HG02885 (cell line): ENCODE results near the gene NUMB.

Experiments
- ATAC-seq: cut with Tn5 transposase; IDR thresholded peaks from one replicate; pipeline ENCODE4 v1.9.1; 2021; ENCODE audit warnings: mild to moderate bottlenecking; ENCODE audit not compliant: unreplicated experiment, poor library complexity

Gene NUMB

DNA sequence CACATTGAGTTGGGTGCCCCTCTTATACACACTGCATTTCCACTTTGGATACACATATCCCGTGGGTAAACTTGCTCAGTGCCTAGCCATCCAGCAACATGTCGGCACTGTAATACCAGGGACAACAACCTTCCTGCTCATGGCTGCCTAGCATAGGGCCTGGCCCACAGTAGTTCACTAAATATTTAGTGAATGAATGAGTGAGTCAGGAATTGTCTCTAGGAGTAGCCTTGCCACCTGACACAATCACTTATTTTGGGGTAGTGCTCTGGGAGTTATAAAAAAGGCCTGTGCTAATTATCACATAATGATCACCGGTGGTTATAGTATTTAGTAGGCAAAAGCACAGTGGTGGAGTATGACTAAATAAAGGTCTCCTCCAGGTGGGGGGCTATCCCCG, 8.5 kb upstream of the NUMB start:
- no peak for ATAC-seq

DNA sequence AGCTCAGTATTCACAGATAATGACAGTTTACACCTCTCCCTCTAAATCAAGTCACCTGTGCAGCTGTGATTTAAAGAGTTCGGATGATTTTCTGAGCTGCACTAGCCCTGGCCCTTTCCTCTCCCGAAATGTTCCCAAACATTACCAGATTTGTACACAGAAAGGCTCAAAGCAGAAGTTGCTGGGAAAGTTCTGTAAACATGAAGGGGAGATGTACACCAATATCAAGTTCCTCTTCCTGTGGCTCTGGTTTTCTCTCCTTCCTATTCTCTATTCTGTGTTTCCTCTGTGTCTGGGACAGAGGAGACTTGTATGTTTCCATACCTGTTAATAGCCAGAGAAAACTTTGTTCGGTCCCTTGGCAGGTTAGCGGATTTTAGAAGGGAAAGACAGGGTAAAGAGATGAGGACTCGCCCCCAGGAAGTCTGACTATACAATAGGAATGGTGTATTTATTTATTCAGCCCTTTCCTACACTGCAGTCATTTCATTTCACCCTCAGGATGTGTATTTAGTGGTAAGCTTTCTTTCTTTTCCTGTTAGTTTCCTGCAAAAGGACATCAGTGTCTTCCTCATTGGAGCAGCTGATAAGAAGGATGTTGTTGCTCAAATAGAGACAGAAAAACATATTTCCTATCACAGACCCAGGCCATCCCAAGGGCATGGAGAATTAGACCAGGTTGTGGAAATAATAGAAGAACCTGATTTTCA, 7.6 kb upstream of the NUMB start:
- ATAC-seq, result no peak

DNA sequence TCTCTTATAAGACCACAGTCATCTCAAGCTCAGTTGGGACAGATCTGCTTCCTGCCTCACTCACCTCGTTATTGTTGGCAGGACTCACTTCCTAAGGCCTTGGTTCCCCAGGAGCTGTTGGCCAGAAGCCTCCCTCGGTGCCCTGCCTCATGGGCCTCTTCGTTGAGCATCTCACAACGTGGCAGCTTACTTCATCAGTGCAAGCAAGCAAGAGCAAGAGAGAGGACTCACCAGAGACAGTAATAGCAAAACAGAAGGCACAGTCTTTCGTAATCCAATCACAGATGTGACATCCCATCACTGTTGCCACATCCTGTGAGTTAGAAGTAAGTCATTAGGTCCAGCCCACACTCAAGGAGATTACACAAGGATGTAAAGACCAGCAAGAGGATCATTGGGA, 5.1 kb upstream of the NUMB start:
- ATAC-seq, result no peak

DNA sequence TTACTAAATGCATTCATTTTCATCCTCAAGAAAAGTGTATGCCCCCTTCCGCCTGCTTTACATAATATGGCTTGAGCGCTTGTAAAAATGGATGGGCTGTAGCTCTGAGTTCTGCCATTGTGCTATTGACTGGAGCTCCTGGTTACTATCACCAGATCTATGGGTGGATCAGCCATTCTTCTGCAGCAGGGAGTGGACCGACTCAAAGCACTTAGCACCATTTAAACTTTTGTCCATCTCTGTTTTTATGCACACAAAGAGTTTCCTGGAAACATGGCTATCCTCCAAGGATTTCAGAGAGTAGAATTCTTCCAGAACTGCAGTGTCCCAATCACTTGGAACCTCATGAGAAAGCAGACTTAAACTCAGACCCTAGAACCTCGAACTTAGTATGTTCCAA, 4.5 kb upstream of the NUMB start:
- ATAC-seq, result no peak

DNA sequence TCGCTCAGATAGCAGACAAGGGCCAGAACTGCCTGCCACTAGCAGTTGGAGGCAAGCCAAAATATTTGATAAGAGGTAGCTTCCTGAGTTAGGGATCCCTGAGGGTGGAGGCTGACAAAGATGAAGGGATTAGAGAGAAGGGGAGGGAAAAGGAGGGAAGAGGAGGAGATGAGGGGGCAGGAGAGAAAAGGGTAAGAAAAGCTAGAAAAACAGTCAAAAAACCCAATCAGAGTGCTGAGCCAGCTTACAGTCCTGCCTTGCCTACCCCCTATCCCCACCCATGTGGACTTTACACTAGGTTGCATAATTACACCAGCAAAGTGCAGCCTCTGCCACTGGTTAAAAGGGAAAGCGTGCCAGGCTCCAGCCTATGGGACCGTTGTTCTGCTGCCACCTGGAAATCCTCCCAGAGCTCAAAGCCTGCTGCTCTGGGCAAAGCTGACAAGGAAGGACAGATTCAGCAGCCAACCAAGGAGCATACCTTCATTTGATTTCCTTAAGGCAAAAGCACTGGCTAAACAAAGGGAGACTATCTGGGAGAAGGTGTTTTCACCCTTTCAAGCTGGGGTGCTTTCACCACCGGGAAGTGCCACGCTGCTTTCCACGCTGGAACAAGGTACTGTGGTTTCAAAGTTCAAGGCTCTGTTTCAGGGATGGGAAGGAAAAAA, 3.8 kb upstream of the NUMB start:
- ATAC-seq, result no peak

DNA sequence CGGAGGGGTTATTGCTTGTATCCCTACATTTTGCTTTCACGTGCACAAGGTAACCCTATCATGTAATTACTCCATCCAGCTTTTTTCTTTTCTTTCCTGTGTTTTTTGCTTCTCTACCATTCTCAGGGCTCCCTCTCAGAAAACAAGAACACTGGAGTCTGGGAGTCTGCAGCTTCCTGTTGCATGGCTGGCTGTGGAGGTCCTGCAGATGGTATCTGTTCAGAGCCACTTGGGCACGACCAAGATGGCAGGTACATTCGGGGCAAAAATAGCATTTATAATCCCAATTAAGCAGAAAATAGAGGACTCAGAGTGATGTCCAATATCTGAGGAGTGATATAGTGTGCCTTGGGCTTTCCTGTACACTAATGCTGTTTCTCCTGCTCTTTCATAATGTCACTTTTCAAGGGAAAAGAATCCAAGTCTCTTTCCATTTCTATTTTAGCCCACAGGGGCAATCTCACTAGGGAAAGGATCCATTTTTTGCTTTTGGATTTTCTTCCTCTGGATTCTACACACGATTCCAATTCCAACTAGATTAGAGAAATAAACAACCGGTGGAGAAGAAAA, 3.2 kb upstream of the NUMB start:
- no peak for ATAC-seq

DNA sequence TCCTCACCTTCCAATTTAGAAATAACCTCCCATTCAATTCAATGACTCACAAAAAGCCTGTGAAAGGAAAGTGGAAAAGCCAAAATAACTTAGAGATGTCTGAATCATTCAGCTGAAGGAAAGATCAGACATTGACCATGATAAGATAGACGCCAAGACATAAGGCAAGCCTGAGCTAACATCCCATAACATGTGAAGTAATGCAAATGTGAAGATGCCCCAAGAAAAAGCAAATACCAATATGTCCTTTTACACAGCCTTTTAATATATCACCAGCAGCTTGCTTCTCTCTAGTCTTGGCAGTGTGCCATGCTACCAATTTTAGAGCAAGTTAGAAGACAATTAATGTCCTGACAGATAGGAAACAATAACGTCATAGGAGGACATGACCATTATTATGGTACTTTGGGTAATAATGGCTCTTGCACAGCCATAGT, 2.4 kb upstream of the NUMB start:
- ATAC-seq, result no peak

DNA sequence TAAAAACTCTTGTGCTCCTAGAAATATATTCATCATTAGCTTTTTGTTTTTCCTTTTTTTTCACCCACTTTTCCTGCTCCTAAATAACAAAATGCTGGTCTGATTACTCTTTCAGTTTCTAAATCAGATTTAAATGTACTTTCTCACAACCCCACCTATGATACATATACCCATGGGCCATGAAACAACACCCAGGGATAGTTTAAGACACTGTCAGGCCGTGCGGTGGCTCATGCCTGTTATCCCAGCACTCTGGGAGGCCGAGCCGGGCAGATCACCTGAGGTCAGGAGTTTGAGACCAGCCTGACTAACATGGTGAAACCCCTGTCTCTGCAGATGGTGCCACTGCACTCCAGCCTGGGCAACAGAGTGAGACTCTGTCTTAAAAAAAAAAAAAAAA, 1.6 kb upstream of the NUMB start:
- no peak for ATAC-seq

DNA sequence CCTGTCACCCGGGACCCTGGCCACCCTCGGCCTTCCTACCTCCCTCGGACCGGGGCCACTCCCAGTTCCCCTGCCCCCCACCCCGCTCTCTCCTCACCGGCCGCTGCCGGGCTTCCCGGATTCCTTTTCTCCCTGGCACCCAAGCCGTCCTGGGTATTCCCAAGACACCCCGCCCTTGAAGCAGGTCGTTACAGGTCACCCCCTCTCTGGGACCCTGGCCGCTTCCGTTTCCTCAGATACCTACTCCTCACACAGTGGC, 493 bp downstream of the NUMB start:
- ATAC-seq, result no peak

DNA sequence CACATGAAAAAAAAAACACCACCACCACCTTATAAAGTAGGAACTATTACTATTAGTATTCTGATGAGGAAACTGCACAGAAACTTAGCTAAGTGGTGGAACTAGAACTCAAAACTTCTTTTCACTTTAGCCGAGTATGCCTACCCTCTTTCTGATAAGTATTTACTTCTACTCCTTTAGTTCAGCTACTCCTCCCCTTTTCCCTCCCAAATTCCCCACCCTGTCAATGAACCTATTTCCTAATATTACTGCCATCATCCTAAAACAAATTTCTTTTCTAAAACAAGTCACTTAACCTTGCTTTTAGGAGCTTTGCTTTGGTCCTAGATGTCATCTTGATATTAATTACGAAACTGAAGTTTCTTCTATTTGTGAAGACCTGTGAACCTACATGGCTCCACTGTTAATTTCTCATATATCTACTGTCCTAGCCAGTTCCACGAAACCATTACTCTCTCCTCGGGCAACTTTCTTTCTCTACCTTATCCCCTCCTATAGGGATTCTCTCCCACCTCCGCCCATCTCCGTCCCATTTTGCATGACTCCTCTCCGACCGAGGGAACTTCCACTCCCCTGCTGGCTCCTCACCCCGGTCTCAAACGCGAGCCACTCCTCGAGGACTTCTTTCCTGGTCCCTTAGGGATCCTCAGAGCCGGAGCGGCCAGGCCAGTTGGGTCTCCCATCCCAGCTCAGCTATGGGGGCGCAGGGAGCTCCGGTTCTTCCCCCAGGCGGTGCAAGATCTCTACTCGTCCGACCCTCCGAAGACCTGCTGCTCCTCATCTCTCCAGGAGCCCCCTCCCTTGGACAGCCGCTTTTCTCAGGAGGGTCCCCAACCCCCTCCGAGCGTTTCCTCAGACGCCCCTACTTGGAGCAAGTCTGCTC, 1.1 kb downstream of the NUMB start:
- ATAC-seq, result no peak

DNA sequence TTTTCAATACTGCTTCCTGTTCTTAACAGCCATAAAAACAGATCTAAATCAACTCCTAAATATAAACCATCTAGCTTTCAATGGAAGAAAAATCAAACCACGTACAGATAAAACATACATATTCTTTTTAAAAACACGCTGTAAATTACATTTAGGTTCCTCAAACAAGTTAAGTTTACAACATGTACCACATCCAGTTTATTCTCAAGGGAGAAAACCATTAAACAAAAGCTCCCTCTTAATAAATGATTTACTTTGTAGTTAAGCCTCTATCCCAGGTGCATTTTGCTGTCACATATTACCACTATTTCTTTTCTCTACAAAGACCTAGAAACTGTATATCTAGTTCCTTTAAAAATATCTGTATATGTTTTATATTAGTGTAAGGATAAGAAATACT, 3.1 kb downstream of the NUMB start:
- ATAC-seq, result no peak

DNA sequence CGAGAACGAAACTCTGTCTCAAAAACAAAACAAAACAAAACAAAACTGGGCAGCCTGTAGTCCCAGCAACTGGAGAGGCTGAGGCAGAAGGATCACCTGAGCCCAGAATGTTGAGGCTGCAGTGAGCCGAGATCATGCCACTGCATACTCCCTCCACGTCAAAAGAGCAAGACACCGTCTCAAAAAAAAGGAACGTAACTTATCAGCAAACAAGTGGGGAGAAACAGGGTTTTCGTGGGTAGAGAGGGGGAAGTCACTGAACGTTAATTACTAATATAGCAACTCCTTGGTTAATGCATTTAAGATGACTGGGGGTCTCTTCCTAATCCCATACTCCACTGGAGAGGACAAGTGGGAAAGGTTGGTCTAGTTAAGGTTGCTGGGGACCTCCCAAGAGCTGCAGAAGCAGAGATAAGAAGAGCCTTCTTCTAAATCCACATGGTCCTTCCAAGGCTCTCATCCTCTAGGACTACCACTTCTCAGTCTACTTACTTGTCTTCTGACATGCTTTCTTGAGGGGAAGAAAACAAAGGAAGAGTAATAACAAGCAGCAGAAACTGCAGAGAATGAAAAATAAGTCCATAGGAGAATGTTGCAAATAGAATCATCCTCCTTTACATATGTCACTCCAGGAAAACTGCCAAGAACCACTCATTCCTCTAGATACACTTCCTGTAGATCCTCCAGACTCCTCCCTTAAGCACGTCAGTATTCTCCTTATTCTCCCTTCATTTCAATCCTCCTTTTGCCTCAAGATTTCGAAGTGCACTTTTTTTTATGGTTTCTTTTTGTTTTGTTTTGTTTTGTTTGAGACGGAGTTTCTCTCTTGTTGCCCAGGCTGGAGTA, 5.8 kb downstream of the NUMB start:
- no peak for ATAC-seq

DNA sequence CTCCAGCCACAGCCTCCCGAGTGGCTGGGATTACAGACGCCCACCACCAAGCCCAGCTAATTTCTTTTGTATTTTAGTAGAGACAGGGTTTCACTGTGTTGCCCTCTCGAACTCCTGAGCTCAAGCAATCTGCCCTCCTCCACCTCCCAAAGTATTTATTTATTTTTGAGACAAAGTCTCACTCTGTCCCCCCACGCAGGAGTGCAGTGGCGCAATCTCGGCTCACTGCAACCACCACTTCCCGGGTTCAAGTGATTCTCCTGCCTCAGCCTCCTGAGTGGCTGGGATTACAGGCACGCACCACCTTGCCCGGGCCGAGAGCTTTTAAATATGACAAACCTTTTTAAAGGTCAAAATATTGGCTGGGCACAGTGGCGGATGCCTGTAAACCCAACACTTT, 14.6 kb downstream of the NUMB start:
- no peak for ATAC-seq

DNA sequence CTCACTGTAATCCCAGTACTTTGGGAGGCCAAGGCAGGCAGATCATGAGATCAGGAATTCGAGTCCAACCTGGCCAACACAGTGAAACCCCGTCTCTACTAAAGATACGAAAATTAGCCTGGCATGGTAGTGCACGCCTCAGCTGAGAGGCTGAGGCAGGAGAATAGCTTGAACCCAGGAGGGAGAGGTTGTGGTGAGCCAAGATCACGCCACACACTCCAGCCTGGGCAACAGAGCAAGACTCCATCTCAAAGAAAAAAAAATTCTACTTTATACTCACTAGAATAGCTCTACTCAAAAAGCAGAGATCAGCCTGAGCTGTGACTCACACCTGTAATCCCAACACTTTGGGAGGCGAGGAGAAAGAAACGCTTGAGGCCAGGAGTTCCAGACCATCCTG, 17.1 kb downstream of the NUMB start:
- no peak for ATAC-seq

DNA sequence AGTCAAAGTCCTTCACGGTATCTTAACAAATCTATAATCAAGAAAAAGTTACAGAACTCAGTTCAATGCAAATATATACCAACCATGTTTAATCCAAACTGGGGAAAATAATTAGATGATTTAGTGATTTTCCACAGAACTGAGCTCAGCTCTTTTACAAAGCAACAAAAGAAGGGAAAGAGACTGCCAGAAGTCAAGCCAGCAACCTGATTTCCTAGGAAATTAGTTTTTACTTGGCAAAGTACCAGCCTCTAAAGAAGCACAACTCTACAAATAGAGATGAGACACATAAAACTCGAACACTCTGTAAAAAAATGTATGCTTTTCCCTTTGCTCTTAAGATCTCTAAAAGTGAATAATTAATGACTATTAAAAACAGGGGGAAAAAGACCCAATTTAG, 19.4 kb downstream of the NUMB start:
- ATAC-seq, result no peak

DNA sequence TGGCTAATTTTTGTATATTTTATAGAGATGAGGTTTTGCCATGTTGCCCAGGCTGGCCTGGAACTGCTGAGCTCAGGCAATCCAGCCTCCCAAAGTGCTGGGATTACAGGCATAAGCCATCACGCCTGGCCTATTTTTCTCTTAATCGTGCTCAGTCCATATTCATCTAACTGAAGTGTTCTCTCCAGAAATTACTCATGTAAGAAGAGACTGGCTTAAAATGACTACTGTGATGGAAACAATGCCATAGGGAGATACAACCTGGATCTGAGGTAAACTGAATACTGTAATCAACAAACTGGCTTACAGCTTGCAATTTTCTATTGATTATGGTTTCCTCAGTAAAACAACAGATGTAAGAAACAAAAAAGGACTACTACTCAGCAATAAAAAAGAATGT, 21.1 kb downstream of the NUMB start:
- no peak for ATAC-seq

DNA sequence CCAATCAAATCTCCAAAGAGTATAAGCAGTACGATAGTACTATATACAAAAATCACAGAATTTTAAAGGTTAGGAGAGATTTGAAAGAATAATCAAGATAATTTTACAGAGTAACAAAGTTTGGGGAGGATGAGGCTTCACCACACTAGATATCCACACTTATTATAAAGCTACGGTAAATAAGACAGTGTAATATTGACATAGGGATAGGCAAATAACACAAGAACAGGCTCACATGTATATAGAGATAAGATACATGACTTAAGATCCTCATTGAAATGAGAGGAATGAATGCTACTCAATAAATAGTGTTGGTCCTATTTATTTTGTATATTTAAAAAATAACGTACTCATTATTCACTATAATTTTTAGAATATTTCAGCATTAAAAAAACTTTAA, 26.2 kb downstream of the NUMB start:
- ATAC-seq, result no peak

DNA sequence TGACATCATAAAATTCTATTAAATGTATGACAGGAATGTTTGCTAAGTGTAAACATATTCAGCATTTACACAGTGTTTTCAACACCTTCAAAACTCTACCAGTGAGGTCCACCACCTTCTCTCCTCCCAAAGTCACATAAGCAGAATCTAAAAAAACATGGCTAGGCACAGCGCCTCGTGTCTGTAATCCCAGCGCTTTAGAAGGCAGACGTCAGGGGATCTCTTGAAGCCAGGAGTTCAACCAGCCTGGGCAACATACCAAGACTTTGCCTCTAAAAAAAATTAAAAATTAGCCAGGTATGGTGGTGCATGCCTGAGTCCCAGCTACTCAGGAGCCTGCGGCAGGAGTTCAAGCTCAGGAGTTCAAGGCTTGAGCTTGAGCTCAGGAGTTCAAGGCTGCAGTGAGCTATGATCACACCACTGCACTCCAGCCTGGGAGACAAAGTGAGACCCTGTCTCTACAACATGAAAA, 30.0 kb downstream of the NUMB start:
- no peak for ATAC-seq

DNA sequence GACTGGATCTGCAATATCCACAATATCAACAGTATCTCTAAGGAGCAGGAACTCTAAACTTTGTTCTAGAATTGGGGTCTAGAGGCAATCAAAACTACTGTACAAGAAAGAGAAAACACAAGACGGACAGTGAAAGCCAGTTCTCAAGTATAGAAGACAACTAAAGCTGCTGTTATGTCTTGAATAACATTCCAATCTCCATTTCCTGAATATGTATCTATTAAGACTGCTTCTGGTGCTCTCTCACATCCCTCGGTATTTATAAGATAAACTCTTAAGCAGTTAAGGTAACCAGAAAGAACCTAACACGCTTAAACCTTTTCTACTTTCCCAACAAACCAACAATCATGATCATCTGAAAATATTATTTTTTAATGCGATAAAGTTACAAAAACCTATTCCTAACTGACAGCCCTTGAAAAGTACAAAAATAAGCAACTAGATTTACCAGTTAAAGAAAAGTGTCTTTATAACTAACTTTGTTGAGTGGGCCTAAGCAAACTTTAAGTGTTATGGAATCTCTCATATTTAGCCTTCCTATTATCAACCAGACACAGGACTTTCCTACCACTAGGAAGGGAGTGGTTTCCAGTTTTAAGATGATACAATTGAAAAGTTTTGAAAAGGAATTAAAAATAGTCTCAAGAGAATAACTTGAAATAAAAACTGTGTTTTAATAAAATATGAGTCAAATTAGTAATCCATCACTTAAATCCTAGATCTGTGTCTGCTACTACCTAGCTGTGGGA, 30.7 kb downstream of the NUMB start:
- ATAC-seq, result no peak

DNA sequence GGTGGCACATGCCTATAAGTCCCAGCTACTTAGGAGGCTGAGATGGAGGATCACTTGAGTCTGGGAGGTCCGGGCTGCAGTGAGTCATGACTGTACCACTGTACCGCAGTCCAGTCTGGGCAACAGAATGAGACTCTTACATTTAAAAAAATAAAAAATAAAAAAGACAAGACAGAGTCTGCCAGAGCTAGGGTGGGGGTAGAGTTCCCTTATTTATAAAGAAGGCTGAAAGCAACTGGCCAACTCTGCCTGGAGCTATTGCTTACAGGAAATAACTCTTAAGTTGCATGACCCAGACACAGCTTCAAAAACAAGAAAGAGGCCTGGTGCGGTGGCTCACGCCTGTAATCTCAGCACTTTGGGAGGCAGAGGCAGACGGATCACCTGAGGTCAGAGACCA, 31.5 kb downstream of the NUMB start:
- ATAC-seq, result no peak
